Esophagus squamous epithelium (tissue), 4 donors: Measurements from ENCODE around the gene RAB4B.

Source experiments
- POLR2A ChIP-seq, 4 donors: fragments of 450-650 bp; IDR thresholded peaks; one replicate each; pipeline ENCODE4 v1.6.1; 2017; ENCODE audit warnings: antibody characterized with exemption in 4 of 4, mild to moderate bottlenecking in 4 of 4, moderate library complexity in 3 of 4
- TF ChIP-seq, protein P1 (sequence below), 6 experiments: fragments of 450-650 bp in 4 of 6; fragments of 200-600 bp in 2 of 6; sonication (generic) in 2 of 6; IDR thresholded peaks; one replicate each; pipeline ENCODE4 v1.5.1; 2016 to 2019; ENCODE audit warnings: antibody characterized with exemption in 6 of 6, mild to moderate bottlenecking in 4 of 6, moderate library complexity in 4 of 6

DNA sequence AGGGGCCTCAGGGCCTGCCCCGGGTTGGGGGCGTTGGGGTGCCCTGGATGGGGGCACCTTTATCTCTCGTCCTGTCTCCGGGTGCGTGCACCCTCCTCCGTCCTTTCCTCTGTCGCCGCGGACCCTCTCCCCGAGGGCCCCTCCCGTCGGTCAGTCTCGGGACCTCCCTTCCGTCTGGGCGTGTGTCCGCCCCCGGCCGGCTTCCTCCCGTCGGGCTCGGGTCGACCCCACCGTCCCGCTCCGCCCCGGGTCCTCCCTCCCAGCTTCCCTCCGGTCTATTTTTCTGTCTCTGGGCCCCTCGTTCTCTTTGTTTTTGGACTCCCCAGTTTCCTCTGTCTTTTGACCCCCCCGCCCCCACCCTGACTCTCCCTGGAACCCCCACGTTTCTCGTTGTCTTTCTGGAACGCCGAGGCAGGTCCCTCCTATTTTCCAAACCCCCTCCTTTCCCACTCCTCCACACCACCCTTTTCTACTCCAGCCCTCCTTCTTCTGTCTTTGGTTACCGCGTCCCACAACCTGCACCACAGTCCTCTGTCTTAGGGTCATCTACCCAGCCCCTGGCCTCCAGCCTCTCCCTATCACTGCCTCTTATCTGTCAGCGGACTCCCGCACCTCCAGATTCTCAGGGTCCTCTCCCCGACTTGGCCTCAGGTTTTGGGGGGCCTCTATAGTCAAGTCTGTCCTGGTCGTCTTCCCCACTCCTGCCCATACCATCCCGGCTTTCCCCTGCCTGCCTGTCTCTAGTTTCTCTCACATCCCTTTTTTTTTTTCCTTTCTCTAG lies 21.7 kb downstream of the RAB4B start:
- TF ChIP-seq, protein P1, sequence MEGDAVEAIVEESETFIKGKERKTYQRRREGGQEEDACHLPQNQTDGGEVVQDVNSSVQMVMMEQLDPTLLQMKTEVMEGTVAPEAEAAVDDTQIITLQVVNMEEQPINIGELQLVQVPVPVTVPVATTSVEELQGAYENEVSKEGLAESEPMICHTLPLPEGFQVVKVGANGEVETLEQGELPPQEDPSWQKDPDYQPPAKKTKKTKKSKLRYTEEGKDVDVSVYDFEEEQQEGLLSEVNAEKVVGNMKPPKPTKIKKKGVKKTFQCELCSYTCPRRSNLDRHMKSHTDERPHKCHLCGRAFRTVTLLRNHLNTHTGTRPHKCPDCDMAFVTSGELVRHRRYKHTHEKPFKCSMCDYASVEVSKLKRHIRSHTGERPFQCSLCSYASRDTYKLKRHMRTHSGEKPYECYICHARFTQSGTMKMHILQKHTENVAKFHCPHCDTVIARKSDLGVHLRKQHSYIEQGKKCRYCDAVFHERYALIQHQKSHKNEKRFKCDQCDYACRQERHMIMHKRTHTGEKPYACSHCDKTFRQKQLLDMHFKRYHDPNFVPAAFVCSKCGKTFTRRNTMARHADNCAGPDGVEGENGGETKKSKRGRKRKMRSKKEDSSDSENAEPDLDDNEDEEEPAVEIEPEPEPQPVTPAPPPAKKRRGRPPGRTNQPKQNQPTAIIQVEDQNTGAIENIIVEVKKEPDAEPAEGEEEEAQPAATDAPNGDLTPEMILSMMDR (IDR thresholded peaks at IDR 0.05): no peak
- no peak for TF ChIP-seq POLR2A (IDR thresholded peaks at IDR 0.05)
